Measurements from ENCODE around the gene CHTF18. TPM values are rescaled to one million over a fixed set of nuclear protein-coding genes. Genes with fewer than 3 reads are reported as not detected.

Gene CHTF18
- total RNA-seq, 3 donors from 2014 or later: 11.9 to 32.4 (median 12.3) TPM

DNA sequence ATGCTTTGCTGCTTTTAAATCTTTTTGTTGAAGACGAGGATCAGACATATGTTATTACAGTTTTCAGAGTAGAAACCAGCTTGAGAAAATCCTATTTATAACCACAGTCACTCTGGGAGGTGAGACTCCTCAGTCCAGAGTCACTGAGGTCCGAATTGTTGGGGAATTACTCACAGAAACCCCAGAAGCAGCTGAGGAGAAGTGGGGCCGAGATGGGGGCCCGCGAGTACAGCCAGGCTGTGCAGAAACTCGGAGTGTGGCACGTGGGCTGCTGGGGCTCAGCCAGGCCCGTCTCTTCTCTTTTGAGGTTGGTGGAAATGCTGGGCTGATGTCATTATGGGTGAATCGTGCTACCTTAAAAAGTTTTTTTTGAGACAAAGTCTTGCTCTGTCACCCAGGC, 26.6 kb downstream of the CHTF18 start:
- Histone ChIP-seq H3K9me3 (no peaks in the 10 kb centered on the region), H3K36me3 (ENCODE audit: low read depth) (no peaks in the 10 kb centered on the region), H3K4me1 (ENCODE audit: low read depth) (no peaks in the 10 kb centered on the region), H3K4me3 (no peak overlapping the region)
- ATAC-seq (no peak), DNase-seq (no peak)
- intact Hi-C loops (cut with DNase I, micrococcal nuclease): loop anchor here in 1 of 2 donors (10.0 kb wide), 1 partner anchor 240 kb away; no protein-coding TSS in a partner anchor
- TF ChIP-seq, protein P1, sequence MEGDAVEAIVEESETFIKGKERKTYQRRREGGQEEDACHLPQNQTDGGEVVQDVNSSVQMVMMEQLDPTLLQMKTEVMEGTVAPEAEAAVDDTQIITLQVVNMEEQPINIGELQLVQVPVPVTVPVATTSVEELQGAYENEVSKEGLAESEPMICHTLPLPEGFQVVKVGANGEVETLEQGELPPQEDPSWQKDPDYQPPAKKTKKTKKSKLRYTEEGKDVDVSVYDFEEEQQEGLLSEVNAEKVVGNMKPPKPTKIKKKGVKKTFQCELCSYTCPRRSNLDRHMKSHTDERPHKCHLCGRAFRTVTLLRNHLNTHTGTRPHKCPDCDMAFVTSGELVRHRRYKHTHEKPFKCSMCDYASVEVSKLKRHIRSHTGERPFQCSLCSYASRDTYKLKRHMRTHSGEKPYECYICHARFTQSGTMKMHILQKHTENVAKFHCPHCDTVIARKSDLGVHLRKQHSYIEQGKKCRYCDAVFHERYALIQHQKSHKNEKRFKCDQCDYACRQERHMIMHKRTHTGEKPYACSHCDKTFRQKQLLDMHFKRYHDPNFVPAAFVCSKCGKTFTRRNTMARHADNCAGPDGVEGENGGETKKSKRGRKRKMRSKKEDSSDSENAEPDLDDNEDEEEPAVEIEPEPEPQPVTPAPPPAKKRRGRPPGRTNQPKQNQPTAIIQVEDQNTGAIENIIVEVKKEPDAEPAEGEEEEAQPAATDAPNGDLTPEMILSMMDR (IDR thresholded peaks at IDR 0.05): no peak

DNA sequence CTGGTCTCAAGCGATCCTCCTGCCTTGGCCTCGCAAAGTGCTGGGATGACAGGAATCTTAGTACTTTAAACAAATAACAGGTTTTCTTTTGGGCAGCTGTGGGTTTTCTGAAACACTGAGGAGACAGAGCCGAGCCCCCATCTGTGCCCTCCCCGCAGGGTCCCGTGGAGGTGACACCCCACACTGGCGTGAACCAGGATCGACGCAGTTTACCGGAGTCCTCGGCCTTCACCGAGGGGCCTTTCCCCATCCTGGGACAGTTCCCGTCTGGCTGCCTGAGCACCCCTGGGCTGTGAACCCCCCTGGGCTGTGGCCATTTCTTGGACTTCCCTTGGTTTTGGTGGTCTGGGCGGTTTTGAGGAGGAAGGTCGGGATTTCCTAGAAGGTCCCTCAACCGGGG, 27.4 kb downstream of the CHTF18 start:
- Histone ChIP-seq H3K36me3 (ENCODE audit: low read depth) (no peaks in the 10 kb centered on the region), H3K4me3 (no peak overlapping the region), H3K4me1 (ENCODE audit: low read depth) (no peaks in the 10 kb centered on the region), H3K9me3 (no peaks in the 10 kb centered on the region)
- DNase-seq (no peak), ATAC-seq (no peak)
- intact Hi-C loops (cut with DNase I, micrococcal nuclease): loop anchor here in 1 of 2 donors (10.0 kb wide), 1 partner anchor 239 kb away; no protein-coding TSS in a partner anchor
- TF ChIP-seq, protein P1 (IDR thresholded peaks at IDR 0.05): no peak

DNA sequence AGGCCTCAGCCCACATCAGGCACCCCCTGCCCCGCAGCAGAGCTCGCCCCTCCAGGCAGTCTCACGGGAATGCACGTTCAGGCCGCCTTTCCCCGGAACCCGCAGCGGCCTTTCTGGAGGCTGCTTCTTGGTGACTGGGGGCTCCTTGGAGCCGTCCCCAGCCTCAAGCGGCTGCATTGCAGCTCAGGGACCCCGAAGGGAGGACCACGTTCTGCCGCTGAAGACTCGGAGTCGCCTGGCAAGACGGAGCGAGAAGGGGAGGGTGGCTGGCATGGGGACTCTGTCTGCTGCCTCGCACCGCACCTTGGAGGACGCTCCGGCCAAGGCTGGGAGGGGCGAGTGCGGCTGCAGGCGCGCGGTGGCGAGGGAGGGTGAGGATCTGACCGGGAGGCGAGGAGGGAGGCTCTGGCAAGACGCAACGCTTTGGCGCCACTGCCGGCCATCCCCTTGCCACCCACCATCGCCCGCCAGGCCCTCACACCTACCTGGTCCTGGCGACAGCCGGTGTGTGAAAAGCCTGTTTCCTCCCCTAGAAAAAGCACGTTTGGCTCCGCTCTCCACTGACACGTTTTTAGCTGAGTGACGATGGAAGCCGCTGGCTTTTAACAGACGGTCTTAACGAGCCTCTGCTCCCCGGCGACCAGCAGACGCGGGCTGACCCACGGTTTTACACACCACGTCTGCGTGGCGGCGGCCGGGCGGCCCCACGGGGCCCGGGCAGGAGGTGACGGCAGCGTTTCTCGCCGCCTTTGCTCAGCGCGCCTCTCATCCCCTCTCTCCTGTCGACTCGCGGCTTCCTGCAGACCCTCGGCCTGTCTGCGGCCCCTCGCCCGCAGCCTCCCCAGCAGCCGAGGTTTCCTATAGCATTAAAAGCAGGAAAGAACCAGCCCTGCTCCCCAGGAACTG, 28.8 kb downstream of the CHTF18 start:
- no peaks in the 10 kb centered on the region for H3K4me1 ChIP-seq (ENCODE audit: low read depth)

DNA sequence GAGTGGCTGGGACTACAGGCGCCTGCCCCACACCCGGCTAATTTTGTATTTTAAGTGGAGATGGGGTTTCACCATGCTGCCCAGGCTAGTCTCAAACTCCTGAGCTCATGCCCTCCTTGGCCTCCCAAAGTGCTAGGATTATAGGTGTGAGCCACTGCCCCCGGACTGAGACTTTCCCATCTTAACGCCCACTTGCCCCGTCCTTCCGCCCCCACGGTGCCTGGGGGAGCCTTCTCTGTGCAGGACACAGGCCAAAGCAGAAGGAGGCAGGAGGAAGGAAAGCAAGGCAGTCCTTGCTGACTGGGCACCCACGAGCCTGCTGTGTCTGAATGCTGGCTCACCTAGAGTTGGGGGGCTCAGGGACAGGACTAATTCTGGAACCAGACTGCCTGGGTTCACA, 29.7 kb downstream of the CHTF18 start:
- intact Hi-C loops (cut with DNase I, micrococcal nuclease): loop anchor here in 1 of 2 donors (10.0 kb wide), 1 partner anchor 237 kb away; no protein-coding TSS in a partner anchor
- Histone ChIP-seq H3K4me1 (ENCODE audit: low read depth) (no peaks in the 10 kb centered on the region), H3K36me3 (ENCODE audit: low read depth) (no peaks in the 10 kb centered on the region), H3K4me3 (no peak overlapping the region), H3K9me3 (no peaks in the 10 kb centered on the region)
- TF ChIP-seq, protein P1 (IDR thresholded peaks at IDR 0.05): no peak
- no peak for ATAC-seq
- DNase-seq: no peak

More for the DNA sequence above, 28.8 kb downstream of the CHTF18 start:
- ATAC-seq (no peak), DNase-seq (no peak)
- H3K36me3 ChIP-seq (ENCODE audit: low read depth): no peaks in the 10 kb centered on the region
- no peaks in the 10 kb centered on the region for H3K9me3 ChIP-seq
- intact Hi-C loops (cut with DNase I, micrococcal nuclease): loop anchor here in 1 of 2 donors (10.0 kb wide), 1 partner anchor 238 kb away; no protein-coding TSS in a partner anchor
- no peak overlapping the region for H3K4me3 ChIP-seq
- TF ChIP-seq, protein P1 (IDR thresholded peaks at IDR 0.05): no peak

DNA sequence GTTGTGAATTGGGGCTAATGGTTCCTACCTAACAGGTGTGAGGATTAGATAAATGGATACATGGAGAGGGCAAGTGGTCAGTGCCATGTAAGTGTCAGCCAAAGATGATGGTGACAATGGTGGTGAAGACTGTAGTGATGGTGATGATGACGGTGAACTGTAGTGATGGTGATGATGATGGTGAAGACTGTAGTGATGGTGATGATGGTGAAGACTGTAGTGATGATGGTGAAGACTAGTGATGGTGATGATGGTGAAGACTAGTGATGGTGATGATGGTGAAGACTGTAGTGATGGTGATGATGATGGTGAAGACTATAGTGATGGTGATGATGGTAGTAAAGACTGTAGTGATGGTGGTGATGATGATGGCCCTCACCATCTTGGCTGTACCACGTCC, 30.2 kb downstream of the CHTF18 start:
- Histone ChIP-seq H3K9me3 (no peaks in the 10 kb centered on the region), H3K4me3 (no peak overlapping the region), H3K4me1 (ENCODE audit: low read depth) (no peaks in the 10 kb centered on the region), H3K36me3 (ENCODE audit: low read depth) (no peaks in the 10 kb centered on the region)
- TF ChIP-seq, protein P1 (IDR thresholded peaks at IDR 0.05): no peak
- intact Hi-C loops (cut with DNase I, micrococcal nuclease): loop anchor here in 1 of 2 donors (10.0 kb wide), 1 partner anchor 236 kb away; no protein-coding TSS in a partner anchor
- ATAC-seq (no peak), DNase-seq (no peak)
